HEK293 (cell line): ENCODE measurements around the gene SLC43A3.

Source experiments
- ZFP69B ChIP-seq: fragments of 450-650 bp; formaldehyde crosslinking; IDR thresholded peaks from 2 replicates; pipeline ENCODE4 v1.5.1; 2016; ENCODE audit warnings: missing biosample characterization, missing genetic modification characterization
- ZNF561 ChIP-seq: fragments of 450-650 bp; IDR thresholded peaks from 2 replicates; pipeline ENCODE4 v1.5.1; 2018; ENCODE audit warnings: missing biosample characterization, missing genetic modification characterization, borderline replicate concordance

DNA sequence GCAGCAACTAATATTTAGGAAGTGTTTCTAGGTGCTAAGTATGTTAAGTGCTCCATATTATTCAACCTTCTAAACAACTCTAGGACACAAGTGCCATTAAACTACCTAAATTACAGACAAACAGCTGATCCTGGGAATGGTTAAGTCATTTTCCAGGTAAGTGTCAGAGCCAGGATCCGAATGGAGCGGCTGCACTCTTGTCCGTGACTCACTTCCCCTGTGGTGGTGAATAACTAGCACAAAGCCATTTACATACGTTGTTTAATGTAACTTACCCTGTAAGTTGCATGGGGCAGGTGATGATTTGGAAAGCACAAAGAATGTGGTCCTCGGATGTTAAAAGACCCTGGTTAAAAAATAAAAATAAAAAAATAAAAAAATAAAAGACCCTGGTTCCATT, 27.7 kb downstream of the SLC43A3 start:
- no peak for TF ChIP-seq ZFP69B (tag by site-specific recombination)
- TF ChIP-seq ZNF561 (tag by site-specific recombination), result no peak
